ENCODE measurements around the gene ADRA2B.

DNA sequence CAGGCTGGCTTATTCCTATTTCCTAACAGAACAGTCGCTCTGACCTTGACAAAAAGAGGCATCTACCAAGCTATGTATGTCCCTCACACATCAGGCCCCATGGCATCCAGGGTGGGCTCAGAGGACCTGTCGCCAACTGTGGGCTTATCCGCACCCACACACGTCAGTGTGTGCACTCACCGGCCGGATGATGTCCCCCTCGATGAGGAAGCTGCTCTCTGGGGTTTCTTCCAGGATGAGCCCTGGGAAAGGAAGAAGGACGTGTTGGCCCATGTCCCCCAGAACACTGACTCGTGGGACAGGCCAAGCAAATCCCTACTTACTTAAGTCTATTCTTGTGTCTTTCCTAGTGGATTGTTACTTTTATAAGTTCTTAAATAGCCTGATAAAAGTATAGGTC is 18.8 kb upstream of the ADRA2B start:
- no peak for TF ChIP-seq POLR2A (IDR thresholded peaks at IDR 0.05)
- TF ChIP-seq, protein P1, sequence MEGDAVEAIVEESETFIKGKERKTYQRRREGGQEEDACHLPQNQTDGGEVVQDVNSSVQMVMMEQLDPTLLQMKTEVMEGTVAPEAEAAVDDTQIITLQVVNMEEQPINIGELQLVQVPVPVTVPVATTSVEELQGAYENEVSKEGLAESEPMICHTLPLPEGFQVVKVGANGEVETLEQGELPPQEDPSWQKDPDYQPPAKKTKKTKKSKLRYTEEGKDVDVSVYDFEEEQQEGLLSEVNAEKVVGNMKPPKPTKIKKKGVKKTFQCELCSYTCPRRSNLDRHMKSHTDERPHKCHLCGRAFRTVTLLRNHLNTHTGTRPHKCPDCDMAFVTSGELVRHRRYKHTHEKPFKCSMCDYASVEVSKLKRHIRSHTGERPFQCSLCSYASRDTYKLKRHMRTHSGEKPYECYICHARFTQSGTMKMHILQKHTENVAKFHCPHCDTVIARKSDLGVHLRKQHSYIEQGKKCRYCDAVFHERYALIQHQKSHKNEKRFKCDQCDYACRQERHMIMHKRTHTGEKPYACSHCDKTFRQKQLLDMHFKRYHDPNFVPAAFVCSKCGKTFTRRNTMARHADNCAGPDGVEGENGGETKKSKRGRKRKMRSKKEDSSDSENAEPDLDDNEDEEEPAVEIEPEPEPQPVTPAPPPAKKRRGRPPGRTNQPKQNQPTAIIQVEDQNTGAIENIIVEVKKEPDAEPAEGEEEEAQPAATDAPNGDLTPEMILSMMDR (IDR thresholded peaks at IDR 0.05) = no peak
